HCT116 (cell line): ENCODE results near the gene LHFPL4. TPM values are rescaled to one million over a fixed set of nuclear protein-coding genes. Genes with fewer than 3 reads are reported as not detected.

Experiments used
- ATAC-seq: fragments of 200-7000 bp; cut with Tn5 transposase; 2 replicates; pipeline ENCODE4 v1.9.1; 2020; ENCODE audit warnings: mild to moderate bottlenecking, moderate library complexity
- BruUV-seq: library from RNA; stranded (reverse); fragments of 400-500 nt; replicated peaks from 2 replicates; lab custom pipeline; 2021; lab: Mats Ljungman, UMichigan
- CTCF ChIA-PET: fragments of 300-600 bp; sonication (Branson Sonifier 250); formaldehyde crosslinking; loops from one replicate; lab custom pipeline; 2021; ENCODE audit warnings: antibody characterized with exemption; lab: Charles Lee
- POLR2A ChIA-PET: fragments of 300-600, 350-600 bp; sonication (Branson Sonifier 250); formaldehyde crosslinking; loops from one replicate; lab custom pipeline; 2021; ENCODE audit warnings: antibody characterized with exemption; lab: Charles Lee
- RAD21 ChIA-PET, 2 experiments: fragments of 300-600 bp; sonication (Branson Sonifier 250); formaldehyde crosslinking; loops; one replicate each; lab custom pipeline; 2023; ENCODE audit warnings: low total read pairs in 2 of 2; ENCODE audit not compliant: uncharacterized antibody in 2 of 2, unreplicated experiment in 2 of 2, low non-redundant PET in 1 of 2; lab: Charles Lee
- DNase-seq: peaks from one replicate; pipeline ENCODE4 v3.0.0-alpha.2; 2010; ENCODE audit warnings: low read depth, low spot score
- H2AFZ ChIP-seq: fragments of 200-600 bp; shearing (Covaris generic), sonication (generic); 2 replicates; pipeline ENCODE4 v1.6.1; 2017; ENCODE audit warnings: low read depth, mixed run types, mixed read lengths, antibody characterized with exemption, low read length; ENCODE audit not compliant: poor library complexity, severe bottlenecking
- H3K27ac ChIP-seq: 2 replicates; pipeline ENCODE4 v1.5.1; 2012; ENCODE audit warnings: low read depth, low read length
- H3K27me3 ChIP-seq: fragments of 200-600 bp; sonication (generic); 2 replicates; pipeline ENCODE4 v1.6.1; 2016; ENCODE audit warnings: mixed run types, low read length, mixed read lengths; ENCODE audit not compliant: insufficient read depth
- H3K36me3 ChIP-seq, 2 experiments: fragments of 200-500 bp in 1 of 2; fragments of 200-600 bp in 1 of 2; sonication (Bioruptor generic) in 1 of 2; sonication (generic) in 1 of 2; 2 replicates each; pipeline versions ENCODE4 v1.5.1 to v1.6.1; 2014 to 2016; ENCODE audit warnings: low read length in 2 of 2, inconsistent platforms in 1 of 2, mixed read lengths in 1 of 2, mixed run types in 1 of 2; ENCODE audit not compliant: insufficient read depth in 2 of 2, control insufficient read depth in 1 of 2
- H3K4me1 ChIP-seq, 2 experiments: fragments of 200-600 bp in 1 of 2; sonication (generic) in 1 of 2; 2 replicates each; pipeline versions ENCODE4 v1.5.1 to v1.6.1; 2012 to 2017; ENCODE audit warnings: low read length in 2 of 2, inconsistent platforms in 1 of 2, mild to moderate bottlenecking in 1 of 2, mixed read lengths in 1 of 2, mixed run types in 1 of 2, moderate library complexity in 1 of 2; ENCODE audit not compliant: insufficient read depth in 2 of 2, control insufficient read depth in 1 of 2
- H3K4me2 ChIP-seq: fragments of 200-600 bp; sonication (generic); 2 replicates; pipeline ENCODE4 v1.6.1; 2017; ENCODE audit warnings: mixed run types, low read length, mixed read lengths
- H3K4me3 ChIP-seq, 2 experiments: fragments of 200-600 bp in 1 of 2; sonication (generic) in 1 of 2; replicated peaks in 1 of 2; 2 replicates each; pipeline ENCODE4 v1.5.1; 2011 to 2016; ENCODE audit warnings: low read length in 2 of 2, control low read depth in 1 of 2, low read depth in 1 of 2, mild to moderate bottlenecking in 1 of 2, mixed read lengths in 1 of 2, mixed run types in 1 of 2
- H3K79me2 ChIP-seq: fragments of 200-600 bp; sonication (generic); 2 replicates; pipeline ENCODE4 v1.6.1; 2017; ENCODE audit warnings: mild to moderate bottlenecking, mixed run types, low read length, moderate library complexity, mixed read lengths; ENCODE audit not compliant: insufficient read depth
- H3K9ac ChIP-seq: fragments of 200-600 bp; sonication (generic); 2 replicates; pipeline ENCODE4 v1.6.1; 2016; ENCODE audit warnings: low read length, mixed read lengths
- H3K9me2 ChIP-seq: fragments of 200-600 bp; sonication (generic), shearing (Covaris generic); 2 replicates; pipeline ENCODE4 v1.6.1; 2017; ENCODE audit warnings: mixed run types, mild to moderate bottlenecking, moderate library complexity; ENCODE audit not compliant: insufficient read depth
- H3K9me3 ChIP-seq, 2 experiments: fragments of 200-500 bp in 1 of 2; fragments of 200-600 bp in 1 of 2; sonication (Bioruptor generic) in 1 of 2; sonication (generic) in 1 of 2; 2 replicates each; pipeline ENCODE4 v1.6.1; 2014 to 2017; ENCODE audit warnings: low read length in 2 of 2, mixed read lengths in 2 of 2, inconsistent platforms in 1 of 2, low read depth in 1 of 2, mild to moderate bottlenecking in 1 of 2, mixed run types in 1 of 2, moderate library complexity in 1 of 2; ENCODE audit not compliant: control insufficient read depth in 1 of 2, insufficient read depth in 1 of 2
- H4K20me1 ChIP-seq: fragments of 200-600 bp; sonication (generic), shearing (Covaris generic); 2 replicates; pipeline ENCODE4 v1.6.1; 2017; ENCODE audit warnings: mixed run types, mild to moderate bottlenecking, moderate library complexity; ENCODE audit not compliant: insufficient read depth
- CEBPB ChIP-seq: IDR thresholded peaks from 2 replicates; pipeline ENCODE4 v1.6.1; 2012; ENCODE audit warnings: low read depth
- ELF1 ChIP-seq: IDR thresholded peaks from 2 replicates; pipeline ENCODE4 v1.6.1; 2012; ENCODE audit warnings: low read depth, borderline replicate concordance
- EZH2 ChIP-seq: fragments of 200-600 bp; sonication (generic); IDR thresholded peaks from 2 replicates; pipeline ENCODE4 v1.6.1; 2017; ENCODE audit warnings: antibody characterized with exemption, mixed run types
- JUND ChIP-seq: IDR thresholded peaks from 2 replicates; pipeline ENCODE4 v1.6.1; 2012
- REST ChIP-seq: IDR thresholded peaks from 2 replicates; pipeline ENCODE4 v1.6.1; 2012; ENCODE audit warnings: low read depth
- SIN3A ChIP-seq: IDR thresholded peaks from 2 replicates; pipeline ENCODE4 v1.6.1; 2012; ENCODE audit warnings: low read depth
- SP1 ChIP-seq: IDR thresholded peaks from 2 replicates; pipeline ENCODE4 v1.6.1; 2012; ENCODE audit warnings: low read depth
- ZNF274 ChIP-seq: fragments of 200-500 bp; sonication (Bioruptor generic); IDR thresholded peaks from 2 replicates; pipeline ENCODE4 v1.6.1; 2014; ENCODE audit warnings: mild to moderate bottlenecking, low read depth, low read length, inconsistent platforms
- intact Hi-C: fragments of 100-400 bp; cut with micrococcal nuclease; formaldehyde crosslinking; loops from 2 replicates; pipeline ENCODE4 v1.10.0; 2022
- total RNA-seq: library from RNA; stranded (reverse); gene quantifications from one replicate; pipeline ENCODE4 v1.2.1, GENCODE V29; 2021; ENCODE audit not compliant: unreplicated experiment

Gene LHFPL4
- total RNA-seq, 1 experiment from 2014 or later = not detected

GRCh38 chr3:9598783-9599387 is 45.3 kb upstream of the LHFPL4 start:
- Histone ChIP-seq H4K20me1 (no peaks in the 10 kb centered on the region), H3K9me3 (peaks cover 3 to 6% of the 10 kb centered on the region in 2 experiments; a peak in 1 of 4 replicates), H2AFZ (no peak overlapping the region), H3K9ac (no peak overlapping the region), H3K36me3 (no peaks in the 10 kb centered on the region)
- CTCF ChIA-PET = no interaction called here
- ATAC-seq = no peak
- POLR2A ChIA-PET = no interaction called here
- TF ChIP-seq ELF1 (no peak), SP1 (no peak), EZH2 (no peak), ZNF274 (no peak), JUND (no peak), CEBPB (no peak), REST (no peak), SIN3A (no peak)
- TF ChIP-seq, all 23 proteins: peak for 0
- no peaks in the 10 kb centered on the region for H3K4me1 ChIP-seq
- BruUV-seq = no TSS peak
- no peak overlapping the region for H3K4me2 ChIP-seq
- DNase-seq = no peak
- no peaks in the 10 kb centered on the region for H3K9me2 ChIP-seq
- no peak overlapping the region for H3K27ac ChIP-seq
- H3K4me3 ChIP-seq = no peak overlapping the region
- no peaks in the 10 kb centered on the region for H3K27me3 ChIP-seq
- intact Hi-C loops = no loop called here
- RAD21 ChIA-PET = no interaction called here
- H3K79me2 ChIP-seq = no peaks in the 10 kb centered on the region
